Transverse colon (tissue), 4 donors: ENCODE results near the gene ZNF521.

ENCODE experiments used
- EP300 ChIP-seq: sonication (generic); formaldehyde crosslinking; IDR thresholded peaks from one replicate; pipeline ENCODE4 v1.6.1; 2017; ENCODE audit warnings: antibody characterized with exemption, low read depth
- POLR2A ChIP-seq: fragments of 450-650 bp; IDR thresholded peaks from one replicate; pipeline ENCODE4 v1.6.1; 2016; ENCODE audit warnings: antibody characterized with exemption, mild to moderate bottlenecking, moderate library complexity
- POLR2AphosphoS5 ChIP-seq, 3 donors: sonication (generic); formaldehyde crosslinking; IDR thresholded peaks; one replicate each; pipeline ENCODE4 v1.6.1; 2016; ENCODE audit warnings: antibody characterized with exemption in 3 of 3
- TF ChIP-seq, protein P1 (sequence below), 5 experiments: fragments of 200-600 bp in 3 of 5; fragments of 450-650 bp in 2 of 5; sonication (generic) in 3 of 5; IDR thresholded peaks; 1 replicate in 2 of 5; 2 replicates in 3 of 5; pipeline ENCODE4 v1.5.1; 2016 to 2017; ENCODE audit warnings: antibody characterized with exemption in 5 of 5, inconsistent platforms in 3 of 5, mild to moderate bottlenecking in 2 of 5, moderate library complexity in 1 of 5

GRCh38 chr18:25370391-25370790, 18.4 kb upstream of the ZNF521 start:
- TF ChIP-seq, protein P1, sequence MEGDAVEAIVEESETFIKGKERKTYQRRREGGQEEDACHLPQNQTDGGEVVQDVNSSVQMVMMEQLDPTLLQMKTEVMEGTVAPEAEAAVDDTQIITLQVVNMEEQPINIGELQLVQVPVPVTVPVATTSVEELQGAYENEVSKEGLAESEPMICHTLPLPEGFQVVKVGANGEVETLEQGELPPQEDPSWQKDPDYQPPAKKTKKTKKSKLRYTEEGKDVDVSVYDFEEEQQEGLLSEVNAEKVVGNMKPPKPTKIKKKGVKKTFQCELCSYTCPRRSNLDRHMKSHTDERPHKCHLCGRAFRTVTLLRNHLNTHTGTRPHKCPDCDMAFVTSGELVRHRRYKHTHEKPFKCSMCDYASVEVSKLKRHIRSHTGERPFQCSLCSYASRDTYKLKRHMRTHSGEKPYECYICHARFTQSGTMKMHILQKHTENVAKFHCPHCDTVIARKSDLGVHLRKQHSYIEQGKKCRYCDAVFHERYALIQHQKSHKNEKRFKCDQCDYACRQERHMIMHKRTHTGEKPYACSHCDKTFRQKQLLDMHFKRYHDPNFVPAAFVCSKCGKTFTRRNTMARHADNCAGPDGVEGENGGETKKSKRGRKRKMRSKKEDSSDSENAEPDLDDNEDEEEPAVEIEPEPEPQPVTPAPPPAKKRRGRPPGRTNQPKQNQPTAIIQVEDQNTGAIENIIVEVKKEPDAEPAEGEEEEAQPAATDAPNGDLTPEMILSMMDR (IDR thresholded peaks at IDR 0.05), result no peak
- TF ChIP-seq POLR2AphosphoS5 (IDR thresholded peaks at IDR 0.05) (no peak), POLR2A (no peak), EP300 (no peak)
